ENCODE results near the gene AZIN2.

- TF ChIP-seq POLR2A (IDR thresholded peaks at IDR 0.05): no peak
- TF ChIP-seq, protein P1, sequence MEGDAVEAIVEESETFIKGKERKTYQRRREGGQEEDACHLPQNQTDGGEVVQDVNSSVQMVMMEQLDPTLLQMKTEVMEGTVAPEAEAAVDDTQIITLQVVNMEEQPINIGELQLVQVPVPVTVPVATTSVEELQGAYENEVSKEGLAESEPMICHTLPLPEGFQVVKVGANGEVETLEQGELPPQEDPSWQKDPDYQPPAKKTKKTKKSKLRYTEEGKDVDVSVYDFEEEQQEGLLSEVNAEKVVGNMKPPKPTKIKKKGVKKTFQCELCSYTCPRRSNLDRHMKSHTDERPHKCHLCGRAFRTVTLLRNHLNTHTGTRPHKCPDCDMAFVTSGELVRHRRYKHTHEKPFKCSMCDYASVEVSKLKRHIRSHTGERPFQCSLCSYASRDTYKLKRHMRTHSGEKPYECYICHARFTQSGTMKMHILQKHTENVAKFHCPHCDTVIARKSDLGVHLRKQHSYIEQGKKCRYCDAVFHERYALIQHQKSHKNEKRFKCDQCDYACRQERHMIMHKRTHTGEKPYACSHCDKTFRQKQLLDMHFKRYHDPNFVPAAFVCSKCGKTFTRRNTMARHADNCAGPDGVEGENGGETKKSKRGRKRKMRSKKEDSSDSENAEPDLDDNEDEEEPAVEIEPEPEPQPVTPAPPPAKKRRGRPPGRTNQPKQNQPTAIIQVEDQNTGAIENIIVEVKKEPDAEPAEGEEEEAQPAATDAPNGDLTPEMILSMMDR (IDR thresholded peaks at IDR 0.05): no peak
Measured at GRCh38 chr1:33045814-33046213, 35.1 kb upstream of the AZIN2 start.

All from ovary (tissue), 3 donors.